ENCODE measurements around the gene NACC2.

Gene NACC2

GRCh38 chr9:136054798-136055714, 40.0 kb downstream of the NACC2 start:
- no peak for DNase-seq

- no peak for DNase-seq
Observed at GRCh38 chr9:136054146-136054545, 40.9 kb downstream of the NACC2 start.

GRCh38 chr9:136053757-136054142, 41.3 kb downstream of the NACC2 start:
- no peak for DNase-seq

- no peak for DNase-seq
Observed at GRCh38 chr9:136052991-136053756, 41.9 kb downstream of the NACC2 start.

GRCh38 chr9:136052472-136052880, 42.6 kb downstream of the NACC2 start:
- DNase-seq: no peak

- peak; percentile 24 for DNase-seq
Observed at GRCh38 chr9:136051837-136052471, 43.1 kb downstream of the NACC2 start.

- DNase-seq: no peak
Observed at GRCh38 chr9:136051453-136051836, 43.6 kb downstream of the NACC2 start.

GRCh38 chr9:136050701-136051452, 44.2 kb downstream of the NACC2 start:
- no peak for DNase-seq

- DNase-seq: no peak
Observed at GRCh38 chr9:136050266-136050700, 44.8 kb downstream of the NACC2 start.

- DNase-seq: no peak
Observed at GRCh38 chr9:136049491-136050265, 45.4 kb downstream of the NACC2 start.

GRCh38 chr9:136048560-136049411, 46.3 kb downstream of the NACC2 start:
- DNase-seq: no peak

GRCh38 chr9:136047775-136048559, 47.1 kb downstream of the NACC2 start:
- DNase-seq: no peak

- no peak for DNase-seq
Observed at GRCh38 chr9:136047076-136047774, 47.9 kb downstream of the NACC2 start.

GRCh38 chr9:136046554-136046920, 48.6 kb downstream of the NACC2 start:
- DNase-seq: no peak

GRCh38 chr9:136045595-136046553, 49.2 kb downstream of the NACC2 start:
- DNase-seq: no peak

GRCh38 chr9:136044971-136045594, 50.0 kb downstream of the NACC2 start:
- no peak for DNase-seq

- DNase-seq: no peak
Observed at GRCh38 chr9:136044207-136044970, 50.7 kb downstream of the NACC2 start.
